GM15510 (cell line): ENCODE data around the gene VWA8.

Experiments used
- POLR2A ChIP-seq: IDR thresholded peaks from 3 replicates; pipeline ENCODE4 v1.6.1; 2011; ENCODE audit warnings: borderline replicate concordance; ENCODE audit not compliant: insufficient read length; ENCODE audit errors: extremely low read depth

Gene VWA8

GRCh38 chr13:41533266-41534052 is 427.4 kb downstream of the VWA8 start:
- no peak for TF ChIP-seq POLR2A

GRCh38 chr13:41528021-41528420 is 432.9 kb downstream of the VWA8 start:
- TF ChIP-seq POLR2A: no peak

DNA sequence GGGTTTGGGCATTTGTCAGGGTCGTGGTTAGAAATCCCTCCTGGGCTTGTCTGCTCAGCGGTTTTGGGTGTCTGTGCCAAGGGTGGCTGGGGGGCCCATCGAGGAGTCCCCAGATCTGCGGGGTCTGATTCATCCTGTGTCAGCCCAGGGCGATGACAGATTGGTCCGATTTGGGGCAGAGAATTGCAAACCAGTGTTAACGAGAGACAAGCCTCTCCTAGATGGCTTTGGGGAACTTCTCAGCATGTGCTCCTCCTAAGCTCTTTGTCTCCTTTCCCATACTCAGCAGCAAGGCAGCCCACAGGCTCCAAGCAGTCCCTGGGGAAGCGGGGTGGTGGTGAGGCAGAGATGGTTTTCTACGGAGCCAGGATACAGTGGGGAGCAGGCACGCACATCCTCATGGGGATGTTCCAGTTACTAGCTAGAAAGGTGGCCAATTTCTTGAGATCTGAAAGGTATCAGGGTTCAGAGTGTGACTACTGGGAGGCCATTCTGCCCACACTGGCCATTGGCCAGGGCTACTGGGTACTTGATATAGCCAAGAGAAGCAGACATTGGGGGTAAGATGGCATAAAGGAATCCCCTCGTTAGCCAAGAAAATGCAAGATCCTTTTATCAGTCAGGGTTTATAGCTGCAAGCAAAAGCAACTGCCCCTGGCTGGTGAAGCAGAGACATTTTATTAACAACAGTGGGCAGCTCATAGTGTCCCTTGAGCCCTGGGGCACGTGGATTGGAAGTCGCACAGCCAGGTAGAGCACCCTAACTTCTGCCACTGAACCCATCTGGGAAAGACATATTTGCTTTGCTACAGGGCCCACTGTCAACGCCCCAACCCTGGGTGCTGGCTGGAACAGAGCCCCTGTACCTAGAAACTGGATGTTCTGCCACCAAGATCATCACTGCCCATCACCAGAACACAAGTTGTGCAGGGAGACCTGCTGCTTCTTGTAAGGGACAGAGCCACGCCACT is 440.0 kb downstream of the VWA8 start:
- TF ChIP-seq POLR2A: no peak

- no peak for TF ChIP-seq POLR2A
Observed at GRCh38 chr13:41520016-41520659, 440.8 kb downstream of the VWA8 start.
